Lower leg skin (tissue), 4 donors: ENCODE measurements around the gene TRPV5. TPM values are rescaled to one million over a fixed set of nuclear protein-coding genes. Genes with fewer than 3 reads are reported as not detected.

ENCODE experiments used
- DNase-seq, 2 donors: peaks; one replicate each; pipeline ENCODE4 v3.0.0-alpha.2; 2019; ENCODE audit warnings: low spot score in 2 of 2
- H3K4me3 ChIP-seq: fragments of 200-600 bp; sonication (generic); 2 replicates; pipeline ENCODE4 v1.5.1; 2017; ENCODE audit warnings: mild to moderate bottlenecking, low read depth; ENCODE audit not compliant: poor library complexity, severe bottlenecking
- CTCF ChIP-seq, 3 donors: fragments of 450-650 bp; IDR thresholded peaks; one replicate each; pipeline ENCODE4 v1.5.1; 2016; ENCODE audit warnings: antibody characterized with exemption in 3 of 3, mild to moderate bottlenecking in 3 of 3, moderate library complexity in 2 of 3
- POLR2A ChIP-seq, 2 donors: fragments of 450-650 bp; IDR thresholded peaks; one replicate each; pipeline ENCODE4 v1.6.1; 2016 to 2017; ENCODE audit warnings: antibody characterized with exemption in 2 of 2, mild to moderate bottlenecking in 1 of 2, moderate library complexity in 1 of 2
- WGBS, 2 donors: methylation state at CpG; one replicate each; pipeline ENCODE4 v1.1.5; 2018; 5-methylcytosine and 5-hydroxymethylcytosine counted together
- intact Hi-C: fragments of 100-400 bp; cut with DNase I; formaldehyde crosslinking; loops from one replicate; pipeline ENCODE4 v1.15.0; 2023; ENCODE audit warnings: low total_unique reads
- total RNA-seq, 4 donors: library from RNA; depleted of rRNA; stranded (reverse); fragments of >200 nt; gene quantifications; one replicate each; pipeline ENCODE4 v1.1.0, GENCODE V29; 2016

TRPV5 gene
- total RNA-seq, 4 donors from 2014 or later, result not detected

GRCh38 chr7:142859829-142860228, 73.7 kb downstream of the TRPV5 start:
- DNase-seq, result peak in 1 of 2 donors; percentile 65
- WGBS, 2 donors, result 14 to 23% methylated on average over 5 of the region's 5 CpGs
- H3K4me3 ChIP-seq, result no peak overlapping the region
- TF ChIP-seq POLR2A (IDR thresholded peaks at IDR 0.05) (no peak), CTCF (IDR thresholded peaks at IDR 0.05) (no peak)
- intact Hi-C loops, result no loop called here

GRCh38 chr7:142859411-142859810, 74.1 kb downstream of the TRPV5 start:
- no peak for DNase-seq
- no peak overlapping the region for H3K4me3 ChIP-seq
- intact Hi-C loops, result no loop called here
- TF ChIP-seq CTCF (IDR thresholded peaks at IDR 0.05), result no peak
- no peak for TF ChIP-seq POLR2A (IDR thresholded peaks at IDR 0.05)

Other genes with a start within 250 kb of the TRPV5 start
- 1 to 10 TPM in 1 of 4 donors, not detected in 3; 3.0 TPM for gene PRSS1, start 184.3 kb downstream of the TRPV5 start, total RNA-seq
- gene PRSS2, start 162.8 kb downstream of the TRPV5 start, total RNA-seq, result 1 to 10 TPM in 1 of 4 donors, not detected in 3; 1.2 TPM
- gene EPHB6, start 78.7 kb downstream of the TRPV5 start, total RNA-seq, result 100 to 1,000 TPM; 158 to 346 (median 221) TPM
- 10 to 100 TPM; 10.3 to 13.4 (median 11.5) TPM for gene TRPV6, start 48.0 kb downstream of the TRPV5 start, total RNA-seq
- gene LLCFC1, start 5.7 kb upstream of the TRPV5 start, total RNA-seq, result not detected
- gene KEL, start 28.6 kb upstream of the TRPV5 start, total RNA-seq, result under 1 TPM in 3 of 4 donors, not detected in 1; 0.08 to 0.58 (median 0.47) TPM
- gene OR9A2, start 93.4 kb upstream of the TRPV5 start, total RNA-seq, result not detected
- gene OR6V1, start 118.6 kb upstream of the TRPV5 start, total RNA-seq, result not detected
- 1,000 to 10,000 TPM in 1 of 4 donors, 100 to 1,000 TPM in 2, 10 to 100 TPM in 1; 64.4 to 1,497 (median 370) TPM for gene PIP, start 198.3 kb upstream of the TRPV5 start, total RNA-seq
- gene TAS2R39, start 249.7 kb upstream of the TRPV5 start, total RNA-seq, result not detected